ENCODE measurements around the gene CCDC170.
"Not testable (repeated sequence)": the region's sequence is repeated elsewhere in the genome, so short reads cannot be mapped to it uniquely, and the experiment has no call there.

The CCDC170 gene, protein sequence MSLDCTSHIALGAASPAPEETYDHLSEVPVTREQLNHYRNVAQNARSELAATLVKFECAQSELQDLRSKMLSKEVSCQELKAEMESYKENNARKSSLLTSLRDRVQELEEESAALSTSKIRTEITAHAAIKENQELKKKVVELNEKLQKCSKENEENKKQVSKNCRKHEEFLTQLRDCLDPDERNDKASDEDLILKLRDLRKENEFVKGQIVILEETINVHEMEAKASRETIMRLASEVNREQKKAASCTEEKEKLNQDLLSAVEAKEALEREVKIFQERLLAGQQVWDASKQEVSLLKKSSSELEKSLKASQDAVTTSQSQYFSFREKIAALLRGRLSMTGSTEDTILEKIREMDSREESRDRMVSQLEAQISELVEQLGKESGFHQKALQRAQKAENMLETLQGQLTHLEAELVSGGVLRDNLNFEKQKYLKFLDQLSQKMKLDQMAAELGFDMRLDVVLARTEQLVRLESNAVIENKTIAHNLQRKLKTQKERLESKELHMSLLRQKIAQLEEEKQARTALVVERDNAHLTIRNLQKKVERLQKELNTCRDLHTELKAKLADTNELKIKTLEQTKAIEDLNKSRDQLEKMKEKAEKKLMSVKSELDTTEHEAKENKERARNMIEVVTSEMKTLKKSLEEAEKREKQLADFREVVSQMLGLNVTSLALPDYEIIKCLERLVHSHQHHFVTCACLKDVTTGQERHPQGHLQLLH

DNA sequence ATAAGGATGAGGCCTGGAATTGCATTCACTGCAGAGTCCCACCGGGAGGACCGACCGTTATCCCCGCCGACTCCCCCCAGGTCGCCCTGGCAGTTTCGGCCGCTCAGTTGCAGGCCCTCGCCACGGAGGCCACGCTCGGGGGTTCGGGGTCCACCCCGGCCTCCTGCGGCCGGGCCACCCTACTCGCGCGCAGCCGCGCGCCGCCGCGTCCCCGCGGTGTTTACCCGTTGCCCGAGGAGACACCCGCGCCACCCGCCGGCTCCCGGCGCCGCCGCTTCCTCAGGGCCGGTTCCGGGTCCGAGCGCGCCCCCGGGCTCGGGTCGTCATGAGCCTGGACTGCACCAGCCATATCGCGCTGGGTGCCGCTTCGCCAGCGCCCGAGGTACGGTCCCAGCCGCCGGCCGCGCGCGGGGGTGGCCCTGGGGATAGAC is at the start of gene CCDC170:
Gene CCDC170 (plus strand): TSS at position 214 of the 431 bp plus-strand sequence. CDS start 112 bp downstream, at position 326.
- DNase-seq: no peak

DNA sequence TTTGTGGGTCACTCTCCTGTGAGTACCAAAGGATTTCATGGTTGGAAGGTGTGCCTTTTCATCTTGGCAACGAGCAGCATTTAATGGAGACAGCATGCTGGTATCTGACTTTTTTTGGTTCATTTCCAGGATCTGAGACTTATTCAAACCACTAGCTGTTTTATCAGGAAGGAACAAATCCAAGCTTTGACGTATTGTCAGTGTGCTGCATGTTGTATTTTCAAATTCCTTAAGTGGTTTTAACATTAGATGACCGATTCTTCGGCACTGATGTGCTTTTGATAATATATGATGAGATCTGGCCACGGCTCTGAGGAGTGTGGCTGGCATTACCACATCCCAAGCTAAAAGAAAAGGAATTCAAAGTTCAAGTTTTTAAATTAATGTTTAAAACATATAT is 48.3 kb upstream of the CCDC170 start:
- no peak for DNase-seq

DNA sequence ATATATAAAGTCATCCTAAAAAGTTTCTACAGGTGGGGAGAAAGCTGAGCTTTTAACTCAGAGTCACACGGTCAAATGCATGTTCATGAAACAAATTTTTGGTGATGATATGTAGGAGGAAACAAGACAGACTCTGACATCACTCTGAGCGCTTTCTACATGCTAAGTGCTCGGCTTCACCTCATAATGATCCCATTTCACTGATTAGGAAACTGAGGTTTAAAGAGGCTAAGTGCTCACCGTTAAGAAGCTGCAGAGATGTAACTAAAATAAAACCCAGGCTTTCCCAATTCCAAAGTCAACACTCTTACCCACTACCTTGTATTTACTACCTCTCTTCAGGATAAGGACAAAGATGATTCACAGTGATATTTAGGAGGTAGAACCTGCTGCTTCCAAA is 46.6 kb upstream of the CCDC170 start:
- no peak for DNase-seq

DNA sequence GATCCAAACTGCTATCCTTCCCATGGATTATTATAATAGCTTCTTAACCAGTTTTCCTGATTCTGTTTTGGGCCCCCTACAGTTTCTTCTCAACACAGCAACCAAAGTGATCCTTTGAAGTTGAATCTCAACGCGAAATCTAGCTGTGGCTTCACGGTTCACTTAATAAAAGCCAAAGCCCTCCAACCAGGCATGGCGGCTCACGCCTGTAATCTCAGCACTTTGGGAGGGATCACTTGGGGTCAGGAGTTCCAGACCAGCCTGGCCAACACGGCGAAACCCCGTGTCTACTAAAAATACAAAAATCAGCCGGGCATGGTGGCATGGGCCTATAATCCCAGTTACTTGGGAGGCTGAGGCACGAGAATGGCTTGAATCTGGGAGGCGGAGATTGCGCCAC is 45.2 kb upstream of the CCDC170 start:
- DNase-seq: no peak

DNA sequence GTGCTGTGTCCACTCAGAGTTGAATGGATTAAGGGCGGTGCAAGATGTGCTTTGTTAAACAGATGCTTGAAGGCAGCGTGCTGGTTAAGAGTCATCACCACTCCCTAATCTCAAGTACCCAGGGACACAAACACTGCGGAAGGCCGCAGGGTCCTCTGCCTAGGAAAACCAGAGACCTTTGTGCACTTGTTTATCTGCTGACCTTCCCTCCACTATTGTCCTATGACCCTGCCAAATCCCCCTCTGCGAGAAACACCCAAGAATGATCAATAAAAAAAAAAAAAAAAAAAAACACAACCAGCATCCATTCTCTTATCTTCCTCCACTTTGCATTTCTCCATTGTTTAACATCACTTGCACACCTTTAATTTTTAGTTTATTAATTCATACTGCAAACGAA is 42.9 kb upstream of the CCDC170 start:
- not testable (repeated sequence) for DNase-seq

DNA sequence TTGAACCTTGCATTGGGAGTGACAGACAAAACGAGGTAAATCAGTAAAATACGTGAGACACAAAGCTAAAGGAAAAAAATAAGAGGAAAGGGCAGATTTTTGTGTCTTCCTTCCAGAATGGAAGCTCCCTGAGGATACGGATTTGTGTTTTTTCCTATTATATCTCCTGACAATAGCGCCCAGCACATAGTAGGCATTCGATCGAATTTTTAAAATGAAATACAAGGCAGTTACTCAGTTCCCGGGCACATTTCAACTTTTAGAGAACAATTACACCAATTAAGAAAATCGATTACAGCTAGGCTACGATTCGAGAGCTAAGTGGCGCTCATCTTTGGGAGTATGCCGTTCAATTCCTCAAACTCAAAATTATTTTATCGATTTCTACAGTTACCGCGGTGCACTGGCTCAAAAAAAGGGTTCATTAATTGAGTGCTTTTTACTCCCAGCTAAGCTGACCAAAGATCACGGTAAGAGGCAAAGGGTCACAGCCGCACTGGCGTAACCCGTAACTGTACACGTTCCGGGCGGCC is 42.3 kb upstream of the CCDC170 start:
- no peak for DNase-seq

DNA sequence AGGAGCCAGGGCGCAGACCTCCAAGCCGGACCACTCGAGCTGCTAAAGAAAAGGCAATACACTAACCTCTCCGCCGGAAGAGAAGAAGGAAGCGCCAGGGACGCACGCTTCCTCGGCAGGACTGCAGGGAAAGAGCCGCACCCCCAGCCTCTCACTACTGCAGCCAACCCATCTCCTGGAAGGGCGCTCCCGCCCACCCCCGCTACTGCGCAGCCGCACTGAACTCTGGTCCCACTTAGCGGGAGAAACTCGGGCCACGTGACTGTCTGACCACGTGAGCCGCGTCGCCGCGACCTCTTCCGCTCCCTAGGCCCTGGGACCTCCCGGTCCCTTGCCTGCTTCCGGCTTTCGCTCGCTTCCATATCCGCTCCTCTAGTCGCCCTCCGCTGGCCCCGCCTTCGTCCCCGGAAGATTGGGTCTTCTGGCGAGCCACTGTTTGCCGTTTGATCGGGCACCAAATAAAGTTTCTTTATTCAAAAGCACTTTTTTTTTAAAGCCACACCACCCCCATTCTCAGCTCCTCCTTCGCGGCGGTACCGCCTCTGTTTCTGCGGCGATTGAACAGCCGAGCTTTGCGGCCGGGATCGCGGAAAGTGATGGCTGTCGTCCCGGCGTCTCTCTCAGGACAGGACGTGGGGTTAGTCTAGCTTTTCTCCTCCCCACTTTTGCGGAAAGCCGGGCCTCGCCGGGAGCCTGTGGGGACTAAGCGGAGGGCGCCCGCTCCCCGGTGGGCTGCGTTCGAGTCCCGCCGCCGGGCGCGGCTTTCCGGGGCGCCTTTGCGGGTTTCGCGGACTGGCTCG is 41.7 kb upstream of the CCDC170 start, which contains the start of gene RMND1:
Gene RMND1 (minus strand): TSS at position 177 of the 800 bp plus-strand sequence. CDS start 6,315 bp downstream, outside the sequence.
- DNase-seq: peak; percentile 100

DNA sequence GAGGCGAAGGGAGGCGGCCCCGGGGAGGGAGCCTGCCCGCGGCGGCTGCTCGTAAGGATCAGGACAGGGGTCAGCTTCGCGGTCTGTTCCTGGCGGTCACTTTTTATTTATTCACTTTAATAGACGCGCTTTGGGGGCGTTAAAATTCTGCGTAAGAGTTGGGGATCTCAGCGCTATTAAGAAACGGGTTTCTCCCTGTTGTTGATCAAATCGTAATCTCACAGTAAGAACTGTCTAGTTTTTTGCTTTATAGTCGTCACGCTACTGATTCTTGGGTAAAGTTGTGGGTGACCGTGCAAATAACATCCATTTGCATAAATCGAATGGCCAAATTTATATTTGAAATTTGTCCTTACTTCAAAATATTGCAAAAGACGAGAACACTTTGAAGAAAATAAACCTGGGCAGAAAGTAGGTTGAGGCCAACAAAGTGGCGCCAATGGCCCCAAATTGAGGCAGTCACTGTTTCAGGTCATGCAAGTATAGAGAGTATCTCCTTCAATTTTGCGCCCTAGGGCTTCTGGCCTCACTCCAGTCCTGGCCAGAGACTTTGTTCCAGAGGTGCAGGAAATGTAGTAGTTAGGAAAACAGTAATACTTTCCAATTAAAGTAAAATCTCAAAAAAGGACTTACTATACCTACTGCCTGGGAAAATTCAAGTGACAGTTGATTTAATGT is 40.9 kb upstream of the CCDC170 start:
- DNase-seq: peak; percentile 9

DNA sequence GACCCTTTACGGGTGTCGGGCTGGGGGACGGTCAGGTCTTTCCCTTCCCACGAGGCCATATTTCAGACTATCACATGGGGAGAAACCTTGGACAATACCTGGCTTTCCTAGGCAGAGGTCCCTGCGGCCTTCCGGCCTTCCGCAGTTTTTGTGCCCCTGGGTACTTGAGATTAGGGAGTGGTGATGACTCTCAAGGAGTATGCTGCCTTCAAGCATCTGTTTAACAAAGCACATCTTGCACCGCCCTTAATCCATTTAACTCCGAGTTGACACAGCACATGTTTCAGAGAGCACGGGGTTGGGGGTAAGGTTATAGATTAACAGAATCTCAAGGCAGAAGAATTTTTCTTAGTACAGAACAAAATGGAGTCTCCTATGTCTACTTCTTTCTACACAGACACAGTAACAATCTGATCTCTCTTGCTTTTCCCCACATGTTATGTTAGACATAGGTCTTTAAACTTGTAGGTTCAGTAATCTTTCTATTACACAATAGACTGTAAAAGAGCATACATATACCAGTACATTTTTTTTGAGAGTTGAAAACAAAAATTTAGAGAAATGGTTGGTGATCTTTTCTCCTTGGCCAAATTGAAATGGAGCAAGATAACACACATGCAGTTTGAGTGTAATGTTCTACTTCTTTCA is 37.9 kb upstream of the CCDC170 start:
- DNase-seq: not testable (repeated sequence)

DNA sequence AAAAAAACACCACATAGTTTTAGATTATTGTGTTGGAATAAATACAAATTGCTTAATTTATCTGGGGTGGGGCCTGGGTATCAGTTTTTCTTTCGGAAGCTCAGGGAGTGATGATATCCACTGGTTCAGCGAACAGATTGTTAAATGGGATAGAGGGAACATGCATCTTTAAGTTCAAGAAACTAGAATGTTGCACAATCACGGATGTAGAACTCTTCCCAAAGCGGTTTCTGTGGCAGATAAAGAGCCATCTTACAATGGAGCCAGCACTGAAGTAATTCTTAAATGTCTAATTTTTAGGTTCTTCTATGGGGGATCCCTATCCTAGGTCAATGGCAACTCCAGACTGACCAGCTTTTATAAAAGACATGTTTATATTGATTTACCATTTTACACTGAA is 32.1 kb upstream of the CCDC170 start:
- DNase-seq: no peak

DNA sequence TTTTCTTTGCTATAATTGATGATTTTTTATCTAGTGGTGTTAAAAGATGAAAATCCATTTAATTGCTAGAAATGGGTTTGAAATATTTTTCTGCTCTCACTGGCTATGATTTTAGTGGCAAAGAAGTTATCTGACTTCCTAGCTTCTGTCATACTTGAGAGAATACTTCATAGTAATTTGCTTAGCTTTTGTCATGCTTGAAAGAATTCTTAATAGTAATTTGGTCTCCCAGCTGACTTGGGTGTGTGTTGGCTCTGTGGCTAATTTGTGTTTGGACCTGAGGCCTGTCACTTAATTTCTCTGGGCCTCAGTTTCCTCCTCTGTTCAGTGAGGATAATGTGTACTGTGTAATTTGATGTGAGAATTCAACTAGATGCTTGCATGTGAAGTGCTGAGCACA is 29.1 kb upstream of the CCDC170 start:
- no peak for DNase-seq

DNA sequence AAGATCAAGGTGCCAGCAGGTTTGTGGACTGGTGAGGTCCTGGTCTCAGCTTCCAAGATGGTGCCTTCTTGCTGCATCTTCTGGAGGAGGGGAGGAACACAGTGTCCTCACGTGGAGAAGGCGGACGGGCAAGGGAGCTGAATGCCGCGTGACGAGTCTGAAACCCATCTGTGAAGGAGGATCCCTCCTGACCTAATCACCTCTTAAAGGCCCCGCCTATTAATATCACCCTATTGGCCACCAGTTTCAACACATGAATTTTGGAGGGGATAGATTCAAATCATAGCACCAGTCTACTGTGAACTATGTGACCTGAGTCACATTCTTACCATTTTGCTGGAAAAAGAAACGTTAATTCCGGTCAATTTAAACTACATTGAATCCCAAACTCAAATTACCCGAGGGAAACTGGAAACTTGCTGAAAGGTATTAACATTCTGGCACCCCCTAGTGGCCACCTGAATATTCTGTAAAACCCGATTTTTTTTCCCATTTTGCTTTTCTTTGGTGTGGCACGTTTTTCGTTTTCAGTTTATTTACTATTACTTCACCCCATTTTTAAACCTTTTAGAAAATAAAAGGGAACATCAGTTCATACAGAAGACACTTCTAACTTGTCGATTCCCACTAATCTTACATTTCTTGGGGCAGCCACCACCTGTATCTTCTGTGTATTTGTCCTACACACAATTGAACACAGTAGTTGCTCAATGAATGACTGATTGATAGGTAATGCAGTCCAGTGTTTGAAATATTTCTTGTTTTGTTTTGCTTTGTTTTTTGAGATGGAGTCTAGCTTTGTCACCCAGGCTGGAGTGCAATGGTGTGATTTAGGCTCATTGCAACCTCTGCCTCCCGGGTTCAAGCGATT is 17.9 kb upstream of the CCDC170 start:
- peak; percentile 55 for DNase-seq

DNA sequence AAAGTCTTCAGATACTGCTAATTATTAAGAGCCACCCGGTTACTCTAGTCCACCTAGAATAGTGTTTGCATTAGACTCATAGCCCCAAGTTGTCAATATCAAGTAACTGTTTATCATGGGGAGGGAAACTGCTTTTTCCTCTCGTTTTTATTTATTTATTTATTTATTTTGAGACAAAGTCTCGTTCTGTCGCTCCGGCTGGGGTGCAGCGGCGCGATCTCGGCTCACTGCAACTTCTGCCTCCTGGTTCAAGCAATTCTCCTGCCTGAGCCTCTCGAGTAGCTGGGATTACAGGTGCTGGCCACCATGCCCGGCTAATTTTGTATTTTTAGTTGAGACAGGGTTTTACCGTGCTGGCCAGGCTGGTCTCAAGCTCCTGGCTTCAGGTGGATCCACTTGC is 16.1 kb upstream of the CCDC170 start:
- no peak for DNase-seq

DNA sequence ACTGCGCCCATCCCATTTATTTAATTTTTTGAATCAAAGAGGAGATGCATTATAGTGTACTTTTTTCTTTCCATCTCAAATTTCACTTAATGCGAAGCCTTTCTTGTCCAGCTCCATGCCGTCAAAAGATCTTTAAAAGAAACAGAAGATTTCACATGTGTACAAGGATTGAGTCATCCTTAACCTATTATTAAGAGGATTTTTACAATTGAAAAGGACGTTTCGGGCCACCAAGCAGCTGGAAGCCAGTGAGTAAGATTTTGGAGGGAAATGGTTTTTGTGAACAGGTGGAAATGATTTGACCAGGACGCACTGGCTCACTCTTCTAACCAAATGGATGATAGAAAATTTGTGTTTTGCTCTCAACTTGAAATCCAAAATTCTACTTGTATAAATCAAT is 15.1 kb upstream of the CCDC170 start:
- DNase-seq: no peak

DNA sequence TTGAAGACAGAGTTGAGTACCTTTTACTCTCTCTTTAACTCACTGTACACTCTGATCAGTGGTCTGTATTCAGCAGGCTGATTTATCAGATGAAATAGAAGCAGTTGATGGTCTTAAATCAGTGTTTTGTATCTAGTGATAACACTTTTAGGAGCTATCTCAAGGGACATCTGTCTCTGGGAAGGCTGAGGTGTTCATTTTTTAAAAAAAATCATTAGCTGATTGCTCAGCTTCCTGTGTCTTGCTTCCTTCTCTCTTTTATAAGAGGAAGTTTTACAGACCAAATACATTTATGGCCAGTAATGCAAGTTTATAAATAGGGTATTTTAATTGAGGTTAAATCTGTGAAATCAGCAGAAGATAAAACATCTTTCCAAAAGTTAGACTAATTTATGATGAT is 12.0 kb upstream of the CCDC170 start:
- DNase-seq: no peak

DNA sequence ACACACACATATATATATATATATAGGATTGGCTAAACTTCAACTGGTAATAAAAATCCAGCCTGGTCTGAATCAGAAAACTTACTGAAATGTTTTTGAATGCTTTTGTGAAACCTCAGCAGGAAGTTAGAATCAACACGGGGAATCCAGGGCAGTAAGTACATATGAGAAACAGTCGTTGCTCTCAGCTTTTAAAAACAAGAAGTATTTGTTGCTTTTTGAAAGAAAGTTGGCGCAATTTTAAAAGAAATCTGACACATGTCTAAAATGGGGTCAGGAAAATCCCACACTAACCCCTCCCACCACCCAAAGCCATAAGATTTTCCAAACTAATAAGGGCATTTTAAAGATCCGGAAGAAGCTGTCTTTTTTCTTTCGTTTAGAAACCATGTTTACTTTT is 11.5 kb upstream of the CCDC170 start:
- no peak for DNase-seq

DNA sequence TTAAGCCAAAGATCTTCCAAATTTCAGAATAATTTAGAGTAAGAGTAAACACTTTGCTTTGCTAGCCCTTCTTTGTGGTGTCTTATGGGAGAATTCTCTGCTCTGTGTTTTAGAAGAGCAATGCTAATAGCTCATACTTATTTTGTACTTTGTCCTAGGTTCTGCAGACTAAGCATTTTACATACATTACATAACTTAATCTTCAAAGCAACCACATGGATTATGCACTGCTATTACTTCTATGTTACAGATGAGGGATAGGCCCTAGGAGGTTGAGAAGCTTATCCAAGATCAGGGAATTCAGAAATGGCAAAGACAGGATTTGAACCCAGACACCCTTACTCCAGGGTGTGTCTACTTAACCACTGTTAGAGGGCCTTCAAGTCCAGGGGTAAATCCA is 9.8 kb upstream of the CCDC170 start:
- DNase-seq: no peak

DNA sequence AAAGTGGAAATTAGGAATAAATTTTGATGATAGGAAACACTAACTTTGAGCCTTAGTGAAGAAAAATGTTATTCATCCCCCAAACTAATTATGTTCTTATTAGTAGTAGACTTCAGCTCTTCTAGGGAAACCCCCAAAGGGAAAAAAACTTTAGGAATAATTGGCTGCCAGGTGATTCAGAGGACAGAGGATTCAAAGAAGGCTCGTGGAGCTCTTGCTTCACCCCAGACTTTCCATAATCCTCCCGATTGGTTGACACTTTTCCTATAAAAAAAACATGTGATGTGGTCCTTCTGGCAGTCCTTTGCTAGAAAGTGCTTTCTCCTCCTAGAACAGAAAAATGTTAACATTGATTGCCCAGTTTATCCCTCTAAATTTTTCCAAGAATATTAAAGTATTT is 5.6 kb upstream of the CCDC170 start:
- DNase-seq: no peak

DNA sequence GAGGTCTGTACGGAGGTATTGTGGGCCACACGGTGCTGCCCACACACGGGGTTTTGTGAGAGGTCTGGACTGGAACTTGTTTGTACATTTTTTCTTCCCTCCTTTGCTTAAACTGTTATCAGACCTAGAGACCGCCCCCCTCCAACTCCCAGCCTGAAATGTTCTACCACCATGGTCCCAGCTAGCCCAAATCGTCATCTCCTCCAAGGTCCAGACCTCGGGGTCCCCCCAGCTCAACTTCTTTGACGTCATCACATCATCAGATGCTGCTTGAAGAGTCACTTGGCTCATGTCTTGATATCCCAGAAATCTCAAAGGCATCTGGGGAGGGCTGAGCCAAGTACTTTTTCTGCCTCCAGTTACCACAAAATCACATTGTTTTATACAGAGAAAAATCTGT is 2.8 kb upstream of the CCDC170 start:
- no peak for DNase-seq

DNA sequence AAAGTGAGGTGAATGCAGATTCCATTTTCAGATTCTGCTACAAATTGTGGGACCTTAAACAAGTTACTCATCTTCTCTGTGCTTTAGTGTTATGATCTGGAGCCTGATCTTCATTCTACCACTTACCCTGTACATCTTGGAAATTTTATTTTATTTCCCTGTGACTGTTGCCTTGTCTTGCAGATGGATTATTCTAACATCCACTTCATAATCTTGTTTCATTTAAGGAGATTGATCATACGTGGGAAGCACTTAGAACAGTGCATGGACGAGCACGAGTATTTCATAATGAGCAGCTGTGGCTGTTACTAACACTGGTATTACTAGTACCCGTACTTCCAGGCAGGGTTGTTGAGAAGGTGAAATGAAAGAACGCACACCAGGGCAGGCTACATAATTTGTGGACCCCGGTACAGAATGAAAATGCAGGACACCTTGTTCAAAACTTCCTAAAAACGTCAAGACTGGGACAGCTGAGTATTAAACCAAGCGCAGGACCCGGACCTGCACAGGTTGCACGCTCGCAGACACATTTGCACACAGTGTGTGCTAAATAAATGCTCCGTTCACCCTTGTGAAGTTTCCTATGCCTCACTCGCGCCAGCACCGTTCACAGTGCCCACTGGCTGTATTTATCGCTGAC is 535 bp upstream of the CCDC170 start:
- DNase-seq: no peak

All from stimulated activated CD4-positive, alpha-beta T cell treated with anti-CD3 and anti-CD28 coated beads, Interleukin-4, amount 100 ng/mL, for 24 hours (primary cell).